Hepatocyte (in vitro differentiated cells): Measurements from ENCODE around the gene TTC39B. TPM values are rescaled to one million over a fixed set of nuclear protein-coding genes. Genes with fewer than 3 reads are reported as not detected.
A peak's percentile ranks its signal among the peaks of the same experiment; 100 is the strongest.

Source experiments
- DNase-seq: peaks from one replicate; pipeline ENCODE4 v3.0.0-alpha.2; 2016; ENCODE audit warnings: low spot score
- H2AFZ ChIP-seq: fragments of 200-600 bp; sonication (generic); 2 replicates; pipeline ENCODE4 v1.6.0; 2016; ENCODE audit warnings: antibody characterized with exemption, mild to moderate bottlenecking
- H3K27ac ChIP-seq: fragments of 200-600 bp; sonication (generic); 2 replicates; pipeline ENCODE4 v1.5.1; 2016; ENCODE audit warnings: mild to moderate bottlenecking
- H3K27me3 ChIP-seq: fragments of 200-600 bp; sonication (generic); 2 replicates; pipeline ENCODE4 v1.6.1; 2016
- H3K36me3 ChIP-seq: fragments of 200-600 bp; sonication (generic); replicated peaks from 2 replicates; pipeline ENCODE4 v1.5.1; 2016; ENCODE audit warnings: low read depth; ENCODE audit not compliant: insufficient read depth
- H3K4me1 ChIP-seq: fragments of 200-600 bp; sonication (generic); 2 replicates; pipeline ENCODE4 v1.5.1; 2016; ENCODE audit warnings: mild to moderate bottlenecking, moderate library complexity; ENCODE audit not compliant: insufficient read depth
- H3K4me2 ChIP-seq: fragments of 200-600 bp; sonication (generic); 2 replicates; pipeline ENCODE4 v1.6.0; 2016
- H3K4me3 ChIP-seq: fragments of 200-600 bp; sonication (generic); 2 replicates; pipeline ENCODE4 v1.5.1; 2016; ENCODE audit warnings: mild to moderate bottlenecking
- H3K79me2 ChIP-seq: fragments of 200-600 bp; sonication (generic); 2 replicates; pipeline ENCODE4 v1.6.0; 2017; ENCODE audit warnings: mild to moderate bottlenecking
- H3K9me2 ChIP-seq: fragments of 200-600 bp; sonication (generic); replicated peaks from 2 replicates; pipeline ENCODE4 v1.6.0; 2017; ENCODE audit warnings: mild to moderate bottlenecking; ENCODE audit not compliant: insufficient read depth
- H3K9me3 ChIP-seq: fragments of 200-600 bp; sonication (generic); 2 replicates; pipeline ENCODE4 v1.5.1; 2016; ENCODE audit warnings: low read depth, mild to moderate bottlenecking
- H4K20me1 ChIP-seq: fragments of 200-600 bp; sonication (generic); 2 replicates; pipeline ENCODE4 v1.6.0; 2016; ENCODE audit warnings: mild to moderate bottlenecking; ENCODE audit not compliant: insufficient read depth, poor library complexity, severe bottlenecking
- EZH2 ChIP-seq: fragments of 200-600 bp; sonication (generic); IDR thresholded peaks from 2 replicates; pipeline ENCODE4 v1.6.1; 2016; ENCODE audit warnings: antibody characterized with exemption, mild to moderate bottlenecking, borderline replicate concordance
- EZH2phosphoT487 ChIP-seq: fragments of 200-600 bp; sonication (generic); IDR thresholded peaks from one replicate; pipeline ENCODE4 v1.6.1; 2018; ENCODE audit warnings: antibody characterized with exemption, mild to moderate bottlenecking, low read depth, moderate library complexity; ENCODE audit not compliant: unreplicated experiment, severe bottlenecking
- WGBS: methylation state at CpG from one replicate; pipeline ENCODE4 v1.1.6; 2016; ENCODE audit warnings: low lambda C conversion rate; ENCODE audit errors: missing lambda C conversion rate; 5-methylcytosine and 5-hydroxymethylcytosine counted together
- polyA plus RNA-seq: library from polyadenylated mRNA; unstranded; fragments of >200 nt; fragmentation: Nextera tagmentation; extraction: Ambion mirVana; gene quantifications from 2 replicates; pipeline ENCODE4 v1.2.1, GENCODE V29; 2016
- total RNA-seq: library from RNA; depleted of rRNA; stranded (reverse); fragments of >200 nt; gene quantifications from 2 replicates; pipeline ENCODE4 v1.2.3, GENCODE V29; 2014
- TF ChIP-seq, protein P1 (sequence below): fragments of 200-600 bp; sonication (generic); IDR thresholded peaks from 2 replicates; pipeline ENCODE4 v1.5.1; 2016; ENCODE audit warnings: antibody characterized with exemption, mild to moderate bottlenecking; ENCODE audit not compliant: poor library complexity

Gene TTC39B
- total and polyA plus RNA-seq, 2 experiments from 2014 or later = 2.6 to 15.7 TPM

DNA sequence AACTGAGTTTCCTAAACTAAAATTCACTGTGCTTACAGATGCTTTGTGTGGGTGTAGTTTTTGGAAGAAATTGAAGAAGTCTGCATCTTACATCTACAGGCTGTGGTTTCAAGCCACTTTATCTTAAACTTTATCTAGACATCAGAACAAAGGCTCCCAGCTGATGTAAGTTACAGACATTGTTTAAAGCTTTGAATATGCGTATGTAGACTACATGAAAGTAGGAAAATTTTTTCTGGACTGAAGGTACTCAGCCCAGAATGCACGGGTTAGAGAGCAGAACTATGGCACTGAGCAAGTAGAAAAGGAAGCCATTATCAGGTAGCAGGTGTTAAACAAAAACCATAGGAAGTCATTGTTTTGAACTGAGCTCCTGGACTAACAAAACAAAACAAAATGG, 185.4 kb downstream of the TTC39B start:
- DNase-seq = no peak
- no peaks in the 10 kb centered on the region for H4K20me1 ChIP-seq
- no peak overlapping the region for H3K4me3 ChIP-seq
- no peak overlapping the region for H2AFZ ChIP-seq
- WGBS = 88% methylated on average over 2 of the region's 2 CpGs
- no peak overlapping the region for H3K4me2 ChIP-seq
- H3K27me3 ChIP-seq = no peaks in the 10 kb centered on the region
- no peaks in the 10 kb centered on the region for H3K9me2 ChIP-seq
- H3K79me2 ChIP-seq = no peaks in the 10 kb centered on the region
- no peaks in the 10 kb centered on the region for H3K36me3 ChIP-seq
- H3K9me3 ChIP-seq = no peaks in the 10 kb centered on the region
- no peak for TF ChIP-seq EZH2phosphoT487
- TF ChIP-seq, protein P1, sequence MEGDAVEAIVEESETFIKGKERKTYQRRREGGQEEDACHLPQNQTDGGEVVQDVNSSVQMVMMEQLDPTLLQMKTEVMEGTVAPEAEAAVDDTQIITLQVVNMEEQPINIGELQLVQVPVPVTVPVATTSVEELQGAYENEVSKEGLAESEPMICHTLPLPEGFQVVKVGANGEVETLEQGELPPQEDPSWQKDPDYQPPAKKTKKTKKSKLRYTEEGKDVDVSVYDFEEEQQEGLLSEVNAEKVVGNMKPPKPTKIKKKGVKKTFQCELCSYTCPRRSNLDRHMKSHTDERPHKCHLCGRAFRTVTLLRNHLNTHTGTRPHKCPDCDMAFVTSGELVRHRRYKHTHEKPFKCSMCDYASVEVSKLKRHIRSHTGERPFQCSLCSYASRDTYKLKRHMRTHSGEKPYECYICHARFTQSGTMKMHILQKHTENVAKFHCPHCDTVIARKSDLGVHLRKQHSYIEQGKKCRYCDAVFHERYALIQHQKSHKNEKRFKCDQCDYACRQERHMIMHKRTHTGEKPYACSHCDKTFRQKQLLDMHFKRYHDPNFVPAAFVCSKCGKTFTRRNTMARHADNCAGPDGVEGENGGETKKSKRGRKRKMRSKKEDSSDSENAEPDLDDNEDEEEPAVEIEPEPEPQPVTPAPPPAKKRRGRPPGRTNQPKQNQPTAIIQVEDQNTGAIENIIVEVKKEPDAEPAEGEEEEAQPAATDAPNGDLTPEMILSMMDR = no peak
- TF ChIP-seq EZH2 = no peak
- H3K4me1 ChIP-seq = no peaks in the 10 kb centered on the region
- H3K27ac ChIP-seq = no peak overlapping the region

DNA sequence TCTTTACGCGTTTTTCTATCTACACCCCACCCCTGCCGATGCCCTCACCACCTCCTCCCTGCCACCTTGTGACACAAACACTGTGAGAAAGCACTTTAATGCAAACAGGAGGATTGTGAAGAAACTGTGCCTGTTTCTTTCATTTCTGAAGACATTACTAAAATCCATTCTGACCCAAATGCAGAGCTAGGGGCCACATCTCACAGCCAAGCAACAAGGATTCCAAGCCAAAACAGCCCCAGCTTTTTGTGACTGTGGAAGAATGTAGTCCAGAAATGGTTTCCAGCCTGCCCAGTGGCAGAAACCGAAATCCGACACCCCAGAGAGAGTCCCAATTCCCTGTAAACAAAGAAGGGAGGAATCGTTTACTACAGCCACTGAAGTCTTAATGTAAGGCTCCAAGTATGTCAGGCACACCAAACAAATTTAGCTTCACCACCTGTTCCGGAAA, 190.9 kb downstream of the TTC39B start:
- TF ChIP-seq, protein P1 = no peak
- TF ChIP-seq EZH2 (no peak), EZH2phosphoT487 (no peak)
- Histone ChIP-seq H3K4me1 (peaks cover 6% of the 10 kb centered on the region), H3K27me3 (no peaks in the 10 kb centered on the region), H4K20me1 (no peaks in the 10 kb centered on the region), H3K9me2 (no peaks in the 10 kb centered on the region), H3K4me2 (peak overlapping the region; percentile 54), H3K27ac (peak overlapping the region; percentile 77), H2AFZ (peak overlapping the region; percentile 45), H3K36me3 (no peaks in the 10 kb centered on the region), H3K9me3 (no peaks in the 10 kb centered on the region), H3K4me3 (no peak overlapping the region), H3K79me2 (no peaks in the 10 kb centered on the region)
- WGBS = 42% methylated on average over 7 of the region's 7 CpGs
- DNase-seq = no peak

DNA sequence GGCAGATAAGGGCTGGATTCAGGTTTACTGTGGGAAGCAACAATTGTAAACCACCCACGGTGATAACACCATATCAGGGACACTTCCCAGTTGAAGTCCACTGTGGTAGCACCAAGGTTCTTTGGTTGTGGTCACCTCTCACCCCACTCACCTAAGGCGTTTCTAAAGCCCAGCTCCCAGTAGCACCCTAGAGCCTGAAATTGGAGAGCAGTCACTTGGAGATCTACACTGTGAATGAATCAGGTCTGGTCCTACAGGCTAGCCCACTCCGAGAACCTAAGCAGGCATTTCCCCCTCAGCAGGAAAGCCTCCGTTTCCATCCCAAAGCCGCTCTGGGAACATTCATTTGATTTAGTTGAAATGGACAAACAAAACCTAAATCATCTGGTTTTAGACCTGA, 191.3 kb downstream of the TTC39B start:
- H3K27ac ChIP-seq = peak overlapping the region; percentile 77

More for the DNA sequence above, 191.3 kb downstream of the TTC39B start:
- peaks cover 6% of the 10 kb centered on the region for H3K4me1 ChIP-seq
- peak overlapping the region; percentile 54 for H3K4me2 ChIP-seq
- 57% methylated on average over 5 of the region's 5 CpGs for WGBS
- H3K9me2 ChIP-seq = no peaks in the 10 kb centered on the region
- H3K36me3 ChIP-seq = no peaks in the 10 kb centered on the region
- no peaks in the 10 kb centered on the region for H3K9me3 ChIP-seq
- no peaks in the 10 kb centered on the region for H4K20me1 ChIP-seq
- no peak overlapping the region for H3K4me3 ChIP-seq
- H3K27me3 ChIP-seq = no peaks in the 10 kb centered on the region
- H3K79me2 ChIP-seq = no peaks in the 10 kb centered on the region
- TF ChIP-seq, protein P1 = no peak
- TF ChIP-seq EZH2phosphoT487 (no peak), EZH2 (no peak)
- no peak for DNase-seq
- H2AFZ ChIP-seq = peak overlapping the region; percentile 45
